Tibial nerve (tissue), 4 donors: ENCODE measurements around the gene ACVR1B. TPM values are rescaled to one million over a fixed set of nuclear protein-coding genes. Genes with fewer than 3 reads are reported as not detected.

Source experiments
- DNase-seq, 2 donors: peaks; one replicate each; pipeline ENCODE4 v3.0.0-alpha.2; 2019; ENCODE audit warnings: low spot score in 2 of 2
- H3K27ac ChIP-seq, 4 donors: fragments of 200-600 bp; sonication (generic) in 3 of 4; one replicate each; pipeline ENCODE4 v1.5.1; 2017 to 2019; ENCODE audit warnings: mild to moderate bottlenecking in 1 of 4
- H3K27me3 ChIP-seq, 2 donors: fragments of 200-600 bp; sonication (generic) in 1 of 2; one replicate each; pipeline versions ENCODE4 v1.5.1 to v1.6.0; 2017 to 2019
- H3K36me3 ChIP-seq, 3 donors: fragments of 200-600 bp; sonication (generic); one replicate each; pipeline ENCODE4 v1.5.1; 2018 to 2019
- H3K4me1 ChIP-seq, 4 donors: fragments of 200-600 bp; sonication (generic) in 3 of 4; one replicate each; pipeline ENCODE4 v1.5.1; 2017 to 2019
- H3K4me3 ChIP-seq, 4 donors: fragments of 200-600 bp; sonication (generic) in 3 of 4; one replicate each; pipeline ENCODE4 v1.5.1; 2017 to 2019; ENCODE audit warnings: mild to moderate bottlenecking in 1 of 4, moderate library complexity in 1 of 4
- H3K9me3 ChIP-seq, 4 donors: fragments of 200-600 bp; sonication (generic) in 3 of 4; one replicate each; pipeline ENCODE4 v1.5.1; 2017 to 2019
- EP300 ChIP-seq, 2 donors: sonication (generic); formaldehyde crosslinking; IDR thresholded peaks; one replicate each; pipeline ENCODE4 v1.6.1; 2017; ENCODE audit warnings: antibody characterized with exemption in 2 of 2, mild to moderate bottlenecking in 1 of 2
- POLR2A ChIP-seq, 2 donors: fragments of 450-650 bp; IDR thresholded peaks; one replicate each; pipeline ENCODE4 v1.6.1; 2017; ENCODE audit warnings: antibody characterized with exemption in 2 of 2, mild to moderate bottlenecking in 2 of 2, moderate library complexity in 2 of 2
- WGBS, 2 donors: methylation state at CpG; one replicate each; pipeline ENCODE4 v1.1.5; 2018; 5-methylcytosine and 5-hydroxymethylcytosine counted together
- total RNA-seq, 4 donors: library from RNA; depleted of rRNA; stranded (reverse); fragments of >200 nt; gene quantifications; one replicate each; pipeline ENCODE4 v1.1.0, GENCODE V29; 2016
- TF ChIP-seq, protein P1 (sequence below), 5 experiments: fragments of 200-600 bp in 3 of 5; fragments of 450-650 bp in 2 of 5; sonication (generic) in 3 of 5; IDR thresholded peaks; one replicate each; pipeline ENCODE4 v1.5.1; 2016 to 2019; ENCODE audit warnings: antibody characterized with exemption in 5 of 5, mild to moderate bottlenecking in 3 of 5, moderate library complexity in 2 of 5

Gene ACVR1B
- total RNA-seq, 4 donors from 2014 or later = 11.6 to 19.8 (median 17.1) TPM

DNA sequence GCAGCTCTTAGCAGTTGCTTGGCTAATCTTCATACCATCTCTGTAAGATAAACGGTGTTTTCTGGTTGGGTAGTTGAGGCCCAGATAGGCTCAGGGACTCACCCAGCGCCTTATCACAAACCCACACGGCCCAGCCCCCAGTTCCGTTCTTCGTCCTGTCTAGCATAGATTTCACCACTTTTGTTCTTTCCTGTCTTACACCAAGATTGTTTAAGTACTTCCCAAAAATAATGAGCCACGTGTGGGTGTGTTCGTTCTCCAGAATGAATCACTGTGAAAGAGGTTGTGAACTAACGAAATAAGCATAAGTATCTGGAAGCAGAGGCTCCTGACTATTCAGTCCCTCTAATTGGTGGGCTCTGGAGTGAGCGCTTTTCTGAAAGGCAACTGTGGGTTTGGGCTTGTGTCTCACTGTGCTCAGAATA lies 21.4 kb downstream of the ACVR1B start:
- H3K27ac ChIP-seq = peak overlapping the region in 3 of 4 donors; percentile 25 to 67 (median 34)
- no peaks in the 10 kb centered on the region for H3K27me3 ChIP-seq
- H3K36me3 ChIP-seq = peaks cover 0 to 24% (median 0%) of the 10 kb centered on the region in 3 donors
- 45 to 49% methylated on average over 9 of the region's 9 CpGs for WGBS, 2 donors
- no peaks in the 10 kb centered on the region for H3K9me3 ChIP-seq
- peak in 1 of 2 donors; percentile 35 for DNase-seq
- H3K4me3 ChIP-seq = no peak overlapping the region
- TF ChIP-seq POLR2A (IDR thresholded peaks at IDR 0.05) = peak in 1 of 2 donors; percentile 9
- TF ChIP-seq, protein P1, sequence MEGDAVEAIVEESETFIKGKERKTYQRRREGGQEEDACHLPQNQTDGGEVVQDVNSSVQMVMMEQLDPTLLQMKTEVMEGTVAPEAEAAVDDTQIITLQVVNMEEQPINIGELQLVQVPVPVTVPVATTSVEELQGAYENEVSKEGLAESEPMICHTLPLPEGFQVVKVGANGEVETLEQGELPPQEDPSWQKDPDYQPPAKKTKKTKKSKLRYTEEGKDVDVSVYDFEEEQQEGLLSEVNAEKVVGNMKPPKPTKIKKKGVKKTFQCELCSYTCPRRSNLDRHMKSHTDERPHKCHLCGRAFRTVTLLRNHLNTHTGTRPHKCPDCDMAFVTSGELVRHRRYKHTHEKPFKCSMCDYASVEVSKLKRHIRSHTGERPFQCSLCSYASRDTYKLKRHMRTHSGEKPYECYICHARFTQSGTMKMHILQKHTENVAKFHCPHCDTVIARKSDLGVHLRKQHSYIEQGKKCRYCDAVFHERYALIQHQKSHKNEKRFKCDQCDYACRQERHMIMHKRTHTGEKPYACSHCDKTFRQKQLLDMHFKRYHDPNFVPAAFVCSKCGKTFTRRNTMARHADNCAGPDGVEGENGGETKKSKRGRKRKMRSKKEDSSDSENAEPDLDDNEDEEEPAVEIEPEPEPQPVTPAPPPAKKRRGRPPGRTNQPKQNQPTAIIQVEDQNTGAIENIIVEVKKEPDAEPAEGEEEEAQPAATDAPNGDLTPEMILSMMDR (IDR thresholded peaks at IDR 0.05) = no peak
- TF ChIP-seq EP300 (IDR thresholded peaks at IDR 0.05) = peak in 1 of 2 donors; percentile 79
- H3K4me1 ChIP-seq = peaks cover 4 to 48% (median 34%) of the 10 kb centered on the region in 4 donors

DNA sequence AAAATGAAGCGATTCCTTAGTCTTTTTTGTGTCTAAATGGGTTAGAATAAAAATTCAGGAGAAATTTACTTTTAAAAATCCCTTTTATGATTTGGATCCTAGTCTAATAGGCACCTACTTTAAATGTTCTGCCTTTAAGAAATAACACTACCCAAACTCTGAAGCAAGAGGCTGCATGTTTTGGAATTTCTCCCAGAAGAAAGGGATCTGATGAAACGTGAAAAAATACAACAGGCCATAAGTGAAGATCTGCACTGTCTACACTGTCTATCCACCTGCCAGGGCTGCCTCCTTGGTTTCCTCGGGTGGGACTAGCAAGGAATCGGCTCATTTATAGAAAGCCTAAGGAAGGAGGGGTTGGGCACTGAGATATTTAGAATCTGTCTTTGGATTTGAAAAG lies 22.1 kb downstream of the ACVR1B start:
- Histone ChIP-seq H3K36me3 (peaks cover 0 to 31% (median 0%) of the 10 kb centered on the region in 3 donors), H3K27me3 (no peaks in the 10 kb centered on the region), H3K9me3 (no peaks in the 10 kb centered on the region), H3K4me3 (no peak overlapping the region), H3K27ac (peak overlapping the region in 2 of 4 donors; percentile 25 to 44), H3K4me1 (peaks cover 4 to 48% (median 34%) of the 10 kb centered on the region in 4 donors)
- WGBS, 2 donors = 52 to 62% methylated on average over 4 of the region's 4 CpGs
- DNase-seq = no peak
- TF ChIP-seq POLR2A (IDR thresholded peaks at IDR 0.05) = no peak

DNA sequence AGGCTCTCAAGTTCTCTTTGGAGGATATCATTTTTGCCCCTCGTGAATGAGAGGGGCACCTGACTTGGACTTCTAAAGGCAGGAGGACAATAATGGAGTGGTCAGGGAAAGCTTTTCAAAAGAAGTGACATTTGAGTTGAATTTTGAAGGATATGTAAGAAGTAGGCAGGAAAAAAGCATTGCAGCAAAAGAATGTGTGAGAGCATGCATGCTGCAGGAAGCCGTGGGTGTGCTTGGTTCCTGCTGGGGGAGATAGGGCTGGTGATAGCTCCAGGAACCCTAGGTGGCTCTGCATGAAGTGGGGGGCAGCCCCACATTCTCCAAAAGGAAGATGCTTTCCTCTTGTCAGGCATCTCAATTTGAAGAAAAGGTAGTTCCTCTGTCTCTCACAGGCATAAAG lies 23.1 kb downstream of the ACVR1B start:
- Histone ChIP-seq H3K36me3 (peaks cover 0 to 36% (median 0%) of the 10 kb centered on the region in 3 donors), H3K9me3 (no peaks in the 10 kb centered on the region), H3K27ac (no peak overlapping the region), H3K27me3 (no peaks in the 10 kb centered on the region), H3K4me3 (no peak overlapping the region), H3K4me1 (peaks cover 4 to 48% (median 34%) of the 10 kb centered on the region in 4 donors)
- 53 to 70% methylated on average over 2 of the region's 2 CpGs for WGBS, 2 donors
- no peak for DNase-seq
- TF ChIP-seq POLR2A (IDR thresholded peaks at IDR 0.05) (no peak), EP300 (IDR thresholded peaks at IDR 0.05) (no peak)
- TF ChIP-seq, protein P1 (IDR thresholded peaks at IDR 0.05) = no peak

DNA sequence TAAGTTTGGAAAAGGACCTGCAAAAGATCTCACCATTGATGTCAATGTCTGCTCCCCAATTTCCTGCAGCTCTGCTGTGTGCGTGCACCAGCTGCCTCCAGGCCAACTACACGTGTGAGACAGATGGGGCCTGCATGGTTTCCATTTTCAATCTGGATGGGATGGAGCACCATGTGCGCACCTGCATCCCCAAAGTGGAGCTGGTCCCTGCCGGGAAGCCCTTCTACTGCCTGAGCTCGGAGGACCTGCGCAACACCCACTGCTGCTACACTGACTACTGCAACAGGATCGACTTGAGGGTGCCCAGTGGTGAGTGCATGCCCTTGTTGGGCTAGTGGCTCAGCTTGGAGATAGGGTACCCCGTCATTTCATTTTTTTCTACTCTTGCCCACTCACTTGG lies 23.7 kb downstream of the ACVR1B start:
- no peaks in the 10 kb centered on the region for H3K27me3 ChIP-seq
- no peak for DNase-seq
- H3K9me3 ChIP-seq = no peaks in the 10 kb centered on the region
- no peak for TF ChIP-seq EP300 (IDR thresholded peaks at IDR 0.05)
- no peak for TF ChIP-seq POLR2A (IDR thresholded peaks at IDR 0.05)
- TF ChIP-seq, protein P1 (IDR thresholded peaks at IDR 0.05) = no peak
- no peak overlapping the region for H3K4me3 ChIP-seq
- H3K36me3 ChIP-seq = peaks cover 0 to 36% (median 0%) of the 10 kb centered on the region in 3 donors
- peaks cover 4 to 52% (median 33%) of the 10 kb centered on the region in 4 donors for H3K4me1 ChIP-seq
- H3K27ac ChIP-seq = no peak overlapping the region
- 82 to 90% methylated on average over 7 to 8 of the region's 8 CpGs for WGBS, 2 donors

DNA sequence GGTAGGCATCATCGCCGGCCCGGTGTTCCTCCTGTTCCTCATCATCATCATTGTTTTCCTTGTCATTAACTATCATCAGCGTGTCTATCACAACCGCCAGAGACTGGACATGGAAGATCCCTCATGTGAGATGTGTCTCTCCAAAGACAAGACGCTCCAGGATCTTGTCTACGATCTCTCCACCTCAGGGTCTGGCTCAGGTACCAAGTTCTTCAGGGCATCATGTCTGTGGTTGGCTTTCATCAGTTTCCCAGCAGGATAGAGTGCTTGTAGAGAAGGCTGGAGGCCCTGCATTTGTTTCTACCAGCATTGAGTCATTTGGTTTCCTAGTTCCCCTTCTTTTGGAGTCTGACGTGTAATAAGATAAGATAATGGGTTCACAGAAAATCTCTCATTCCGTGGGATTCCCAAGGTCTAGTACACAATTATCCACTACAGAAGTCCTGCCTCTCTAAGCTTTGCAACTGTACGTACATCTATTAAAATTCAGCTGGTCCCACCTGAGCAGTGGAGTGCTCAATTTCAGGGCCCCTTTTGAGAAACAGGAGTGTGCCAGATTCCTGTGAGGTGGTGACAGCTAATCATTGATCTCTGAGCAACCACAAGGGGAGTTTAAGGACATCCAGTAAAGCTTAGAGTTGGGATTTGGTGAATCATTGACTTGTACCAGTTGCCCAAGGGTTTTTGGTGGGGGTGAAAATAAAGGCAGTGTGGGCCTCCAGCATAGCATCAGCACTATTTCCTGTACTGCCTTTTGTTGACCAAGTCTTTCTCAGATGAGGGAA lies 25.1 kb downstream of the ACVR1B start:
- TF ChIP-seq, protein P1 (IDR thresholded peaks at IDR 0.05) = no peak
- TF ChIP-seq EP300 (IDR thresholded peaks at IDR 0.05) (no peak), POLR2A (IDR thresholded peaks at IDR 0.05) (no peak)
- Histone ChIP-seq H3K9me3 (no peaks in the 10 kb centered on the region), H3K27me3 (no peaks in the 10 kb centered on the region), H3K4me1 (peaks cover 4 to 42% (median 27%) of the 10 kb centered on the region in 4 donors), H3K27ac (no peak overlapping the region), H3K4me3 (no peak overlapping the region), H3K36me3 (peaks cover 0 to 44% (median 0%) of the 10 kb centered on the region in 3 donors)
- no peak for DNase-seq
- 91 to 94% methylated on average over 10 of the region's 10 CpGs for whole genome bisulfite sequencing, 2 donors
